Muscle layer of duodenum (tissue), 2 donors: ENCODE measurements around the gene MECR.
A peak's percentile ranks its signal among the peaks of the same experiment; 100 is the strongest.

Experiments used
- H3K27ac ChIP-seq: one replicate; pipeline ENCODE4 v1.7.0; 2013; ENCODE audit warnings: mild to moderate bottlenecking, low read length
- H3K27me3 ChIP-seq: one replicate; pipeline ENCODE4 v1.7.0; 2013; ENCODE audit warnings: low read depth, mild to moderate bottlenecking, control low read depth, low read length
- H3K36me3 ChIP-seq, 2 donors: one replicate each; pipeline ENCODE4 v1.7.0; 2013; ENCODE audit warnings: low read length in 2 of 2, control low read depth in 1 of 2, mild to moderate bottlenecking in 1 of 2; ENCODE audit not compliant: insufficient read depth in 2 of 2, control insufficient read depth in 1 of 2
- H3K4me1 ChIP-seq, 2 donors: one replicate each; pipeline ENCODE4 v1.7.0; 2013; ENCODE audit warnings: low read length in 2 of 2, mild to moderate bottlenecking in 2 of 2, control low read depth in 1 of 2, moderate library complexity in 1 of 2; ENCODE audit not compliant: insufficient read depth in 2 of 2, control insufficient read depth in 1 of 2
- H3K4me3 ChIP-seq, 2 donors: one replicate each; pipeline ENCODE4 v1.7.0; 2013; ENCODE audit warnings: low read length in 2 of 2, low read depth in 1 of 2, mild to moderate bottlenecking in 1 of 2
- H3K9me3 ChIP-seq, 2 donors: one replicate each; pipeline ENCODE4 v1.7.0; 2013; ENCODE audit warnings: low read length in 2 of 2, control low read depth in 1 of 2, mild to moderate bottlenecking in 1 of 2; ENCODE audit not compliant: control insufficient read depth in 1 of 2
- donor health status: healthy.

The MECR gene

DNA sequence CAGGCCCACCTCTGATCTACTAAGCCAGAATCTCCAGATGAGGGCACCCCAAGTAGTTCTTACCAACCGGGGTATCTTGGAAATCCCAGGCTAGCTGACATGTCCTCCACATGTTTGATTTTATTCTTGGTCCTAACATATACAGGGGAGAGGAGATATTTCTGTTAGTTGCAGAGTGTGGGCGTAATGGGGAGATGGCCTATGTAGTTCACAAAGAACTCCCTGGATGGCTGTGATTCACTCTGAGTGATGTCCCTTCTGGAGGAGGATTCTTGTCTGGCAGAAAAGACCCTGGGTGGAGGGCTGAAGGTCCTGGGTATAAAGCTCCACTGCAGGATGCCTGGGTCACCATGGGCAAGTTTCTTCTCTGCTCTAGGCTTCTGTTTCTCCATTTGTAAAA lies 13.1 kb downstream of the MECR start:
- no peaks in the 10 kb centered on the region for H3K4me1 ChIP-seq
- peaks cover 19% of the 10 kb centered on the region in 2 donors for H3K36me3 ChIP-seq
- H3K27ac ChIP-seq = no peak overlapping the region
- H3K9me3 ChIP-seq = no peaks in the 10 kb centered on the region
- no peaks in the 10 kb centered on the region for H3K27me3 ChIP-seq
- no peak overlapping the region for H3K4me3 ChIP-seq

DNA sequence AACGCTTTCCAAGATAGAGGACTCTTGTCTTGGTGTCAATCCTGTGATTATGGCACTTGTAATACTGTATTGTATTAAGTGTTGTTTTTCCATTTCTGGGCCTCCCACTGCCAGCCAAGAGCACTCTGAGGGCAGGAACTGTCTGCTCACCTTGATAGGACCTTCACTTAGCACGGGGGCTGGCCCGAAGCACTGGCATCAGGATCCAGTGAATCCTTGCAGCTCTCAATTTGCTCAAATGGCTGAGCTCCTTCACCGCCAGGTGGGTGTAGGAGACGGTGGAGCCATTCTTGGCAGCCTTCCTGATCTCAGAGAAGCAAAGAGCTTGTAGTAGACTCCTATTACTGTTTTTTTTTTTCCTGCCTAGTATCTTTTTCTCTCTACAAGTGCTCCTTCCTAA lies 17.7 kb downstream of the MECR start:
- H3K27ac ChIP-seq = no peak overlapping the region
- H3K36me3 ChIP-seq = peaks cover 13 to 44% of the 10 kb centered on the region in 2 donors
- no peaks in the 10 kb centered on the region for H3K4me1 ChIP-seq
- H3K27me3 ChIP-seq = no peaks in the 10 kb centered on the region
- no peaks in the 10 kb centered on the region for H3K9me3 ChIP-seq
- H3K4me3 ChIP-seq = no peak overlapping the region

DNA sequence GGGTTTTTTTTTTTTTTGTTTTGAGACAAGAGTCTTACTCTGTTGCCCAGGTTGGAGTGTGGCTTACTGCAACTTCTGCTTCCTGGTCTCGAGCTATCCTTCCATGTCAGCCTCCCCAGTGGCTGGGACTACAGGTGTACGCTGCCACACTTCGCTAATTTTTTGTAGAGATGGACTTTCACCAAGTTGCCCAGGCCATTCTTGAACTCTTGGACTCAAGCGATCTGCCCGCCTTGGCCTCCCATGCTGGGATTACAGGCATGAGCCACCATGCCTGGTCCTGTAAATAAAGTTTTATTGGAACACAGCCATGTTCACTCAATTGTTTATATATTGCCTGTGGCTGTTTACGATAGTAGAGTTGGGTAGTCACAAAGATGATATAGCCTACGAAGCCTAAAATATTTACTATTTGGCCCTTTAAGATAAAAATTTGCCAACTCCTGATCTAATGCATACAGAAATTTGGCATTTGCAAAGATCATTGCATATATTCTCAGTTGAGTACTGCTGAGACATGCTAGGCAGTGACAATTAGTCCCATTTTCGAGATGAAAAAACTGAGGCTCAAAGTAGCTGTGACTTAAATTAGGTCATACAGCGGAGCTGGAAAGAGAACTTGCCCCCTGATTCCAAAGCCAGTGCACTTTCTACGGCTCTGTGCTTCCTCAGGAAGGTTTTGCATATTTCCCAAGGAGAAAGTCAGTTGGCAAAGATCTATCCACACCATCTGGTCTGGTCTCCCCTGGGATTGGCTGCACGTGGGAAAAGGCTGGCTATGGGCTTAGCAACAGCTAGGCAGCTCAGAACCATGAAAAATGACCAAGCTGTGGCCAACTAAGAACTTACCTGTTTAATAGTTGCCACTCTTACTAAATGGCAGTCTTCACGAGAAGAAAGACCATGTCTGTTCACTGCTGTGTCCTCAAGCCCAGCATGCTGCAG lies 19.4 kb downstream of the MECR start:
- H3K27me3 ChIP-seq = no peaks in the 10 kb centered on the region
- no peak overlapping the region for H3K27ac ChIP-seq
- H3K9me3 ChIP-seq = no peaks in the 10 kb centered on the region
- H3K4me3 ChIP-seq = no peak overlapping the region
- no peaks in the 10 kb centered on the region for H3K4me1 ChIP-seq
- H3K36me3 ChIP-seq = peaks cover 14 to 51% of the 10 kb centered on the region in 2 donors

DNA sequence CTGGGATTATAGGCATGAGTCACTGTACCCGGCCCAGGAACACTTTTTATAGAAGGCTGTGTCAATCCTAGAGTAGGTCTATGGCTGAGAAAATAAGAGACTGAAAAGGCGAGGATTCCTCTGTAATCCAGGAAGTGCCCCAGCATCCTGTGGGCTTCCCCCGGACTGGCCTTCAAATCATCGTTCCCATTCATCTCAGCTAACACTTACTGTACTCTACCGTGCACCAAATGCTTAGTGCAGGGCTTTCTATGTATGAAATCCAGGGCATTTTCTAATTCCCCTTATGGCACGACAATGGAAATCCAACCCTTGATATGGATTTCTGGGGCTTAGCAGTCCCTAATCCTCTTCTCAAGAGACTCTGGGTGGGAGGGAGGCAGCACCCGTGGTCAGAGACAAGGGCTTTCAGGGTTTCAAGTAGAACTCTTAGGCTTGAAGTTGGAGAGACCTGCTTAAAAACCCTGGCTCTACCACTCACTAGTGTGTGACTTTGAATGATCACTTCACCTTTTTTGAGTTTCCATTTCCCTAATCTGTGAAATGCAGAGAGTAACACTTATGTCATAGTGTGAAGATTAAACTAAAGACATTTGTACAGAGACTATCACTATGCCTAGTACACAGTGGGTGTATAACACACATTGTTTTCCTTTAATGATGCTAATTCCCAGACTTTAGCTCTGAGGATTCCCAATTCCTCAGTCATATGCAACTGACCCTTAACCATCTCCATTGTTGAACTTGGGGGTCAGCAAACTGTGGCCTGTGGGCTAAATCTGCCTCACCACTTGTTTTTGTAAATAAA lies 20.3 kb downstream of the MECR start:
- H3K9me3 ChIP-seq = no peaks in the 10 kb centered on the region
- no peak overlapping the region for H3K27ac ChIP-seq
- H3K36me3 ChIP-seq = peaks cover 16 to 57% of the 10 kb centered on the region in 2 donors
- no peaks in the 10 kb centered on the region for H3K4me1 ChIP-seq
- no peak overlapping the region for H3K4me3 ChIP-seq
- H3K27me3 ChIP-seq = no peaks in the 10 kb centered on the region

DNA sequence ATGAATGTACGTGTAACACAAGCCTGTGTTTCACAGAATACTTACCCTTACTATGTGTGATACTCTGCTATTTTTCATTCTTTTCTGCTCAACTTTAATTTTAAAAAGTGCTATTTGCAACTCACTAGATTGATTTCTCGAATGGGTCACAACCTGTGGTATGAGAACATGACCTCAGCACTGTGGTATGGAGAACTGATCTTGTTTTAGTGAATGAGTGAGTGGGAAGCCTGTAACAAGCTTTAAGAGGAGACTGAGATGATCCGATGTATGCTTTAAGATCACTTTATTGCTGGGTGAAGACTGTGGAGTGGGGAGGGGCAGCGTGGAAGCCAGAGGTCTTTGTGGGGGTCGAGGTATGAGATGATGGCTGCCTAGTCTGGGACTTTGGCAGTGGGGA lies 21.6 kb downstream of the MECR start:
- no peaks in the 10 kb centered on the region for H3K4me1 ChIP-seq
- H3K36me3 ChIP-seq = peaks cover 11 to 53% of the 10 kb centered on the region in 2 donors
- no peaks in the 10 kb centered on the region for H3K9me3 ChIP-seq
- H3K27ac ChIP-seq = no peak overlapping the region
- no peaks in the 10 kb centered on the region for H3K27me3 ChIP-seq
- H3K4me3 ChIP-seq = no peak overlapping the region

DNA sequence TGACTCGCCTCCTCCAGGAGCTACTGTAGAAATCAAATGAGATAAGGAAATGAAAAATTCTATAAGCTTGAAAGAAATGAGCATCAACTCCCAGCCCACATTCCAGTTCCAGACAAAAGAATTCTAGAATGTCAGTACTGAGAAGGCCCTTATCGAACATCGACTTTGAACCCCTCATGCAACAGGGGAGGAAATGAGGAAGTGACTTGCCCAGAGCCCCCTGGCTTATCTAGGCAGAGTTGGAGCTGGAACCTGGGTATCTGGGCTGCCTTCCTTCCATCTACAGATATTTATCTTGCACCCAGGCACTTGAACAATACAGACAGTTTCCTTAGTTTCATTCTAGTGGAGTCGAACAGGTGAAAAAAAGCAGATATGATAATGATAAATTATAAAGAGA lies 22.3 kb downstream of the MECR start:
- no peaks in the 10 kb centered on the region for H3K4me1 ChIP-seq
- H3K9me3 ChIP-seq = no peaks in the 10 kb centered on the region
- H3K4me3 ChIP-seq = no peak overlapping the region
- H3K27ac ChIP-seq = no peak overlapping the region
- no peaks in the 10 kb centered on the region for H3K27me3 ChIP-seq
- H3K36me3 ChIP-seq = peaks cover 14 to 52% of the 10 kb centered on the region in 2 donors

DNA sequence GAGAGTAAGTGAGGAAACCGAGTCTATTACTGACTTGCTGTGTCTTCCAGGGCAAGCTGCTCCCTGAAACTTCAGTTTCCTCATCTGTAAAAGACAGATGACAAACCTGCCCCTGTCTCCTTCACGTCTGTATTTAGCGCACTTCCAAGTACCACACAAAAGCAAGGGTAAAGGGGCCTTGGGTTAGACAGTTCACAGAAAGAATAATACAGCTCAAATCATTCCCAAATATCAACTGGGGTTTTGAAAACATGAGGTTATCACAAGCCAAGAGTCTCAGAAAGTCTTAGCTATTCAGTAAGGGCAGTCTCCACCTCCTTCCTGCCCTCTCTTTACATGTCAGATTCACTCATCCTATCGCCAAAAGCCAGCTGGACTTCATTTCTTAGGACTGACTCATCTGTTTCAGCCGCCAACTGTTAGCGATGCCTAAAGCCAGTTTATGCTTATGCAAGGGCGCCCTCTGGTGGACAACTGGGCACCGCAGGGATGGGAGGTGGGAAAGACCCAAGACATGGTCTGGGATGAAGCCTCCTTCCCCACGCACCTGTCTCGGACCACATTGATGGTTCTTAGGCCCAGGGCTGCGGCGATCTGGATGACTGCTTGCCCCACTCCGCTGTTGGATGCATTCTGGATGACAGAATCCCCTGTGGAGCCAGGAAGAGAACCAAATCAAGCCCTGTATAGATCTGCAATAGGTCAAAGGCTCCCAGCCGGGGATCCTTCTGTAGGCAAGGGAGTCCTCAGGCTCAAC lies 28.0 kb downstream of the MECR start:
- Histone ChIP-seq H3K27me3 (no peaks in the 10 kb centered on the region), H3K27ac (peak overlapping the region; percentile 86), H3K36me3 (peaks cover 26 to 40% of the 10 kb centered on the region in 2 donors), H3K4me3 (no peak overlapping the region), H3K9me3 (no peaks in the 10 kb centered on the region), H3K4me1 (peaks cover 6 to 9% of the 10 kb centered on the region in 2 donors)

DNA sequence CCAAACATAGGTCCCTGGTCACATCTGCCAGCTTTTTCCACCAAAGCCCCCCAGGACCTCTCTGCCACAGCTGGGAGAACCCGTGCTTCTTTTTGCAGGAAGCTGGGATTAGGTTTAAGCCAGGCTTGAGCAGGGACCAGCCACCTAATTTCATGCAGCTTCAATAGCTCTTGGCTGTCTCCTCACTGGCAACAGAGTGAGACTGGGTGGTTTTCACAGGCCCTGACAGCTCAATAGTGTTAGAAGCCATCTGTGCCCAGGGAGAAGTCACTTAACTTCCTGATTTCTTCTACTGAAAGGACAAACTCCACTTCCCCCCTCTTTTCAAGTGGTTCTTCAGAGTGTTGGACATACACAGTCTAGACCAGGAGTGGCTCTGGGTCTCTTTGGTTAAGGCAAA lies 28.7 kb downstream of the MECR start:
- H3K4me1 ChIP-seq = peaks cover 6 to 10% of the 10 kb centered on the region in 2 donors
- H3K9me3 ChIP-seq = no peaks in the 10 kb centered on the region
- no peak overlapping the region for H3K4me3 ChIP-seq
- H3K27me3 ChIP-seq = no peaks in the 10 kb centered on the region
- H3K27ac ChIP-seq = peak overlapping the region; percentile 86
- H3K36me3 ChIP-seq = peaks cover 26 to 40% of the 10 kb centered on the region in 2 donors

DNA sequence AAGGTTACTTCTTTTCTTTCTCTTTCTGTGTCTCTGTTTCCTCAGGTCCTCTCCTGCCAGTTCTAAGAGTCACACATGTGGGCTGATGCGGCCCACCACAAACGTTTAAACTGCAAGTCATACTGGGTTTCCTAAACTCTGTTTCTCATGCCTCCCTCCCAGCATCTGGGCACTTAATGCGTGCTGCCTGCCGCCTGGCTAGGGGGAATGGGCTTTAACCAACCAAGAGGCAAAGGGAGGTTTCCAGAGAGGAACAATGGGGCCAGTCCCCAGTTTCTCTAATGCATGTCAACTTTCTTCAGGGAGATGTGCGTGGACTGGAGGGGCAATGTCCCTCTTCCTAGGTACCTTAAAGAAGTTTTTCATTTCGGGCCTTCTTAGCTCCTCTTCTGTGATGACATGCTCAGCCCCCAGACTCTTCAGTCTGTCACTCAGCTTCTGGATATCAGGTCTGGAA lies 29.1 kb downstream of the MECR start:
- peaks cover 25 to 35% of the 10 kb centered on the region in 2 donors for H3K36me3 ChIP-seq
- peak overlapping the region; percentile 86 for H3K27ac ChIP-seq
- no peaks in the 10 kb centered on the region for H3K9me3 ChIP-seq
- peaks cover 6 to 10% of the 10 kb centered on the region in 2 donors for H3K4me1 ChIP-seq
- H3K27me3 ChIP-seq = no peaks in the 10 kb centered on the region
- no peak overlapping the region for H3K4me3 ChIP-seq

DNA sequence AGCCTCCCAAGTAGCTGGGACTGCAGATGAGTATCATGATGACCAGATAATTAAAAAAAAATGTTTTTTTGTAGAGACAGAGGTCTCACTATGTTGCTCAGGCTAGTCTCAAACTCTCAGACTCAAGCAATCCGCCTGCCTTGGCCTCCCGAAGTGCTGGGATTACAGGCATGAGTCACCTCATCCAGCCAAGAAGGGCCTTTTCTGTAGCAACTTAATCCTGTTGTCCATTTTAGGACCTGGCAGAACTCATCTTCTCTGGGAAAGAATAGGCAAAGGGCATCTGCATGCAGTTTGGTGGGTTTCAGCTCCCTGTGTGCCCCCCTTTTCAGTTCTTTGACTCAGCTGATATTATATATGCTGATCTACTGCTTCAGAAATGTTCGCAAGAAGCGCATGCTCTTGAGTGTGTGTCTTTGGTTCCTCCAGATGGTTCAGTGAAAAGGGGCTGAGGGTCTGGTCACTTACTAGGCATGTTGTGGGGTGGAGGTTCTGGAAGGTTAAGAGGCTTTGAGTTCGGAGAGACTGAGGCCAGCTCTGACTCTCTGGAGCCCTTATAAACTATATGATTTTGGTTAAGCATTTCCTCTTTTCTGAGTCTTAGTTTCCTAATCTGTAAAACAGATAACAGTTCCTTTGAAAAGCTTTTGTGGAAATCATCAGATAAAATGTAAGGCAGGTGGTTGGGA lies 29.7 kb downstream of the MECR start:
- peaks cover 19 to 30% of the 10 kb centered on the region in 2 donors for H3K36me3 ChIP-seq
- peaks cover 6 to 10% of the 10 kb centered on the region in 2 donors for H3K4me1 ChIP-seq
- no peak overlapping the region for H3K27ac ChIP-seq
- H3K4me3 ChIP-seq = no peak overlapping the region
- H3K9me3 ChIP-seq = no peaks in the 10 kb centered on the region
- no peaks in the 10 kb centered on the region for H3K27me3 ChIP-seq
